Measurements from ENCODE around the gene MED22.
"Not testable (repeated sequence)": the region's sequence is repeated elsewhere in the genome, so short reads cannot be mapped to it uniquely, and the experiment has no call there.

The MED22 gene

GRCh38 chr9:133304477-133305377 is 43.2 kb downstream of the MED22 start:
- no peak for DNase-seq (ENCODE audit: low read depth in 2 of 2)

GRCh38 chr9:133304158-133304470 is 43.8 kb downstream of the MED22 start:
- no peak for DNase-seq (ENCODE audit: low read depth in 2 of 2)

GRCh38 chr9:133303266-133304157 is 44.4 kb downstream of the MED22 start:
- DNase-seq (ENCODE audit: low read depth in 2 of 2): no peak

- no peak for DNase-seq (ENCODE audit: low read depth in 2 of 2)
Observed at GRCh38 chr9:133301253-133302230, 46.4 kb downstream of the MED22 start.

- not testable (repeated sequence) for DNase-seq (ENCODE audit: low read depth in 2 of 2)
Observed at GRCh38 chr9:133299996-133300395, 47.9 kb downstream of the MED22 start.

- no peak for DNase-seq (ENCODE audit: low read depth in 2 of 2)
Observed at GRCh38 chr9:133294257-133294656, 53.7 kb downstream of the MED22 start.

- no peak for DNase-seq (ENCODE audit: low read depth in 2 of 2)
Observed at GRCh38 chr9:133290751-133291302, 57.1 kb downstream of the MED22 start.
